H1 (cell line): ENCODE measurements around the gene NRXN2. TPM values are rescaled to one million over a fixed set of nuclear protein-coding genes. Genes with fewer than 3 reads are reported as not detected.

Experiments used
- CHD1 ChIP-seq: IDR thresholded peaks from 2 replicates; pipeline ENCODE4 v1.6.1; 2012; ENCODE audit warnings: low read depth, low read length, improper control_type of control experiment
- CHD2 ChIP-seq: IDR thresholded peaks from 2 replicates; pipeline ENCODE4 v1.6.1; 2012; ENCODE audit warnings: low read length, improper control_type of control experiment
- CREB1 ChIP-seq: IDR thresholded peaks from 2 replicates; pipeline ENCODE4 v1.6.1; 2012; ENCODE audit warnings: inconsistent platforms
- CTCF ChIP-seq, 3 experiments: IDR thresholded peaks; 1 replicate in 2 of 3; 2 replicates in 1 of 3; pipeline versions ENCODE4 v1.5.1 to v1.6.1; 2011; ENCODE audit warnings: low read length in 3 of 3, mild to moderate bottlenecking in 3 of 3, inconsistent platforms in 2 of 3, low read depth in 1 of 3, moderate library complexity in 1 of 3; ENCODE audit not compliant: insufficient read depth in 1 of 3; ENCODE audit errors: control extremely low read depth in 1 of 3
- FOSL1 ChIP-seq: IDR thresholded peaks from 2 replicates; pipeline ENCODE4 v1.6.1; 2011; ENCODE audit warnings: mild to moderate bottlenecking, low read depth, low read length, moderate library complexity; ENCODE audit not compliant: insufficient read depth
- GTF2F1 ChIP-seq: IDR thresholded peaks from 2 replicates; pipeline ENCODE4 v1.6.1; 2012; ENCODE audit warnings: low read depth, low read length, improper control_type of control experiment, borderline replicate concordance
- JUN ChIP-seq: IDR thresholded peaks from 2 replicates; pipeline ENCODE4 v1.6.1; 2011; ENCODE audit warnings: low read depth, mild to moderate bottlenecking, improper control_type of control experiment, low read length
- MAFK ChIP-seq: IDR thresholded peaks from 2 replicates; pipeline ENCODE4 v1.6.1; 2012; ENCODE audit warnings: low read depth, mild to moderate bottlenecking, improper control_type of control experiment, low read length
- MAX ChIP-seq: IDR thresholded peaks from 2 replicates; pipeline ENCODE4 v1.6.1; 2012; ENCODE audit warnings: inconsistent platforms
- NRF1 ChIP-seq: IDR thresholded peaks from 2 replicates; pipeline ENCODE4 v1.6.1; 2011; ENCODE audit warnings: mild to moderate bottlenecking, low read depth, low read length, improper control_type of control experiment
- RAD21 ChIP-seq, 2 experiments: IDR thresholded peaks in 1 of 2; conservative IDR thresholded peaks in 1 of 2; 2 replicates each; pipeline ENCODE4 v1.6.1; 2011; ENCODE audit warnings: low read depth in 2 of 2, low read length in 2 of 2, improper control_type of control experiment in 1 of 2, inconsistent platforms in 1 of 2, mild to moderate bottlenecking in 1 of 2, moderate library complexity in 1 of 2
- RNF2 ChIP-seq: fragments of 200-900, 300-1000 bp; sonication (generic); IDR thresholded peaks from 2 replicates; pipeline ENCODE4 v1.7.1; 2016; ENCODE audit warnings: borderline replicate concordance, low read depth, mild to moderate bottlenecking, antibody characterized with exemption, low read length; ENCODE audit not compliant: poor library complexity, severe bottlenecking; ENCODE audit errors: missing control alignments
- SIX5 ChIP-seq: IDR thresholded peaks from 2 replicates; pipeline ENCODE4 v1.6.1; 2011; ENCODE audit warnings: mild to moderate bottlenecking, low read depth, low read length
- YY1 ChIP-seq: IDR thresholded peaks from 2 replicates; pipeline ENCODE4 v1.6.1; 2011; ENCODE audit warnings: low read depth, mild to moderate bottlenecking, low read length
- polyA plus RNA-seq, 7 experiments: library from polyadenylated mRNA; depleted of rRNA in 3 of 7; stranded (reverse) in 5 of 7; unstranded in 2 of 7; fragments of >200 nt in 5 of 7; fragments of 200-250 nt in 2 of 7; gene quantifications; 1 replicate in 5 of 7; 2 replicates in 1 of 7; 4 replicates in 1 of 7; pipeline versions ENCODE4 v1.2.1 to v1.2.3, GENCODE V29; 2011 to 2013; ENCODE audit warnings: missing spikeins in 2 of 7, mixed read lengths in 2 of 7
- total RNA-seq: library from RNA; stranded (reverse); fragmentation: NEBNext Ultra II Directional; extraction: Animal tissue kit (Norgen Biotek cat#: 25700); gene quantifications from 2 replicates; pipeline ENCODE4 v1.2.1, GENCODE V29; 2021

Gene NRXN2
- total and polyA plus RNA-seq, 2 of the 8 experiments (the other 6 are each of a cell fraction or from before 2014, with no cell fraction given) = 1.3 to 11.5 TPM

- TF ChIP-seq RAD21 (IDR thresholded peaks at IDR 0.05 in 1 of 2, conservative IDR thresholded peaks at IDR 0.05 in 1 of 2; ENCODE audit: low read depth in 2 of 2, low read length in 2 of 2) (peak; percentile 39 to 57), CHD1 (no peak), SIX5 (no peak), FOSL1 (no peak), MAFK (no peak), JUN (no peak), CTCF (IDR thresholded peaks at IDR 0.05; ENCODE audit: control extremely low read depth in 1 of 3, insufficient read depth in 1 of 3, low read depth in 1 of 3, low read length in 3 of 3) (peak in 2 of 3 experiments; percentile 75 to 89; a peak in 3 of 4 replicates), CHD2 (no peak), NRF1 (no peak), MAX (peak; percentile 27; the same call in 1 of the 2 replicates), GTF2F1 (no peak), RNF2 (no peak), YY1 (0 out of 2 replicates have a peak, but pooled peaks have one; percentile 9), CREB1 (peak; percentile 39; the same call in 1 of the 2 replicates)
Measured at GRCh38 chr11:64767344-64768299, 44.6 kb upstream of the NRXN2 start (continued).
